Keratinocyte (primary cell): Measurements from ENCODE around the gene IGSF9. TPM values are rescaled to one million over a fixed set of nuclear protein-coding genes. Genes with fewer than 3 reads are reported as not detected.

ENCODE experiments used
- DNase-seq: peaks from one replicate; pipeline ENCODE4 v3.0.0-alpha.2; 2011; ENCODE audit warnings: low read depth, missing footprints, low spot score
- FAIRE-seq: peaks from 2 replicates; lab custom pipeline; 2011; peaks lifted over from hg19 to GRCh38; lab: Jason Lieb, UNC
- H2AFZ ChIP-seq: 2 replicates; pipeline ENCODE4 v1.6.0; 2012; ENCODE audit warnings: low read length, control low read depth, inconsistent platforms; ENCODE audit not compliant: control insufficient read depth
- H3K27ac ChIP-seq: 2 replicates; pipeline ENCODE4 v1.5.1; 2011; ENCODE audit warnings: low read length; ENCODE audit not compliant: control insufficient read depth, insufficient read depth
- H3K27me3 ChIP-seq: 3 replicates; pipeline ENCODE4 v1.6.0; 2011; ENCODE audit warnings: low read length; ENCODE audit not compliant: control insufficient read depth, insufficient read depth; ENCODE audit errors: extremely low read depth
- H3K36me3 ChIP-seq, 2 experiments: 2 replicates in 1 of 2; 3 replicates in 1 of 2; pipeline ENCODE4 v1.5.1; 2011; ENCODE audit warnings: low read length in 2 of 2, mild to moderate bottlenecking in 1 of 2; ENCODE audit not compliant: control insufficient read depth in 2 of 2, insufficient read depth in 2 of 2; ENCODE audit errors: extremely low read depth in 1 of 2
- H3K4me1 ChIP-seq: 3 replicates; pipeline ENCODE4 v1.5.1; 2011; ENCODE audit warnings: low read length; ENCODE audit not compliant: control insufficient read depth, insufficient read depth; ENCODE audit errors: extremely low read depth
- H3K4me2 ChIP-seq: 3 replicates; pipeline ENCODE4 v1.6.0; 2011; ENCODE audit warnings: low read depth, low read length; ENCODE audit not compliant: control insufficient read depth, insufficient read depth; ENCODE audit errors: extremely low read depth
- H3K4me3 ChIP-seq, 3 experiments: fragments of 200-600 bp in 1 of 3; sonication (generic) in 1 of 3; 2 replicates in 2 of 3; 3 replicates in 1 of 3; pipeline ENCODE4 v1.5.1; 2011 to 2016; ENCODE audit warnings: low read length in 3 of 3, mild to moderate bottlenecking in 3 of 3, control low read depth in 2 of 3, inconsistent platforms in 1 of 3, low read depth in 1 of 3, mixed read lengths in 1 of 3, mixed run types in 1 of 3, moderate library complexity in 1 of 3; ENCODE audit not compliant: control insufficient read depth in 2 of 3, insufficient read depth in 2 of 3; ENCODE audit errors: extremely low read depth in 1 of 3
- H3K79me2 ChIP-seq: 2 replicates; pipeline ENCODE4 v1.6.0; 2012; ENCODE audit warnings: low read length; ENCODE audit not compliant: control insufficient read depth, insufficient read depth
- H3K9ac ChIP-seq: 3 replicates; pipeline ENCODE4 v1.6.0; 2011; ENCODE audit warnings: low read length; ENCODE audit not compliant: control insufficient read depth, insufficient read depth; ENCODE audit errors: extremely low read depth
- H3K9me1 ChIP-seq: 3 replicates; pipeline ENCODE4 v1.6.0; 2011; ENCODE audit warnings: low read length; ENCODE audit not compliant: control insufficient read depth, insufficient read depth; ENCODE audit errors: extremely low read depth
- H3K9me3 ChIP-seq: 2 replicates; pipeline ENCODE4 v1.5.1; 2012; ENCODE audit warnings: low read depth, low read length; ENCODE audit not compliant: control insufficient read depth
- H4K20me1 ChIP-seq: 3 replicates; pipeline ENCODE4 v1.6.0; 2011; ENCODE audit warnings: low read length; ENCODE audit not compliant: control insufficient read depth, insufficient read depth; ENCODE audit errors: extremely low read depth
- CTCF ChIP-seq, 3 experiments: IDR thresholded peaks in 1 of 3; conservative IDR thresholded peaks in 1 of 3; optimal IDR thresholded peaks in 1 of 3; 2 replicates in 2 of 3; 3 replicates in 1 of 3; pipeline versions ENCODE3 to v1.5.1; 2011; ENCODE audit warnings: low read length in 3 of 3, mild to moderate bottlenecking in 3 of 3, moderate library complexity in 2 of 3, control low read depth in 1 of 3, inconsistent platforms in 1 of 3; ENCODE audit not compliant: insufficient read depth in 2 of 3; ENCODE audit errors: extremely low read depth in 1 of 3
- EZH2 ChIP-seq: IDR thresholded peaks from one replicate; pipeline ENCODE4 v1.6.1; 2012; ENCODE audit warnings: inconsistent platforms, mild to moderate bottlenecking, low read length, moderate library complexity
- dilution Hi-C: fragments of 300-500 bp; cut with MboI; formaldehyde crosslinking; loops from one replicate; pipeline ENCODE4 v1.7.0; 2020; ENCODE audit warnings: low sequenced_read_pairs; ENCODE audit not compliant: extremely low pct_ligation_motif_present
- polyA plus RNA-seq, 5 experiments: library from polyadenylated mRNA; depleted of rRNA in 3 of 5; stranded (reverse) in 3 of 5; stranded (forward) in 1 of 5; unstranded in 1 of 5; fragments of >200 nt; gene quantifications; 1 replicate in 1 of 5; 2 replicates in 3 of 5; 3 replicates in 1 of 5; pipeline versions ENCODE4 v1.2.1 to v1.2.3, GENCODE V29; 2011 to 2012; ENCODE audit warnings: missing spikeins in 2 of 5, low read depth in 1 of 5, low replicate concordance in 1 of 5

Gene IGSF9
- polyA plus RNA-seq, 1 donor (not counting 4 experiments of a cell fraction or from before 2014, with no cell fraction given) = 4.2 TPM

- TF ChIP-seq CTCF (optimal IDR thresholded peaks at IDR 0.05 in 1 of 3, IDR thresholded peaks at IDR 0.05 in 1 of 3, conservative IDR thresholded peaks at IDR 0.05 in 1 of 3; ENCODE audit: extremely low read depth in 1 of 3, insufficient read depth in 2 of 3, low read length in 3 of 3) = no peak
- TF ChIP-seq EZH2 = no peak
- Histone ChIP-seq H3K9me1 (no peaks in the 10 kb centered on the region), H3K4me1 (peaks cover 30% of the 10 kb centered on the region), H3K27ac (no peak overlapping the region), H2AFZ (no peak overlapping the region), H3K9me3 (no peaks in the 10 kb centered on the region), H3K36me3 (no peaks in the 10 kb centered on the region), H3K4me2 (no peak overlapping the region), H3K9ac (no peak overlapping the region), H3K4me3 (no peak overlapping the region), H3K79me2 (no peaks in the 10 kb centered on the region), H3K27me3 (no peaks in the 10 kb centered on the region), H4K20me1 (no peaks in the 10 kb centered on the region)
- FAIRE-seq = no peak
- no peak for DNase-seq
- dilution Hi-C loops = no loop called here
Measured at GRCh38 chr1:159952932-159953331, 7.5 kb upstream of the IGSF9 start.

- dilution Hi-C loops = no loop called here
- Histone ChIP-seq H3K9me3 (no peaks in the 10 kb centered on the region), H2AFZ (no peak overlapping the region), H3K4me2 (no peak overlapping the region), H3K4me1 (peaks cover 33% of the 10 kb centered on the region), H3K79me2 (no peaks in the 10 kb centered on the region), H4K20me1 (no peaks in the 10 kb centered on the region), H3K36me3 (no peaks in the 10 kb centered on the region), H3K27me3 (no peaks in the 10 kb centered on the region), H3K9me1 (peaks cover under 1% of the 10 kb centered on the region), H3K4me3 (no peak overlapping the region), H3K27ac (no peak overlapping the region), H3K9ac (no peak overlapping the region)
- no peak for DNase-seq
- TF ChIP-seq CTCF (optimal IDR thresholded peaks at IDR 0.05 in 1 of 3, IDR thresholded peaks at IDR 0.05 in 1 of 3, conservative IDR thresholded peaks at IDR 0.05 in 1 of 3; ENCODE audit: extremely low read depth in 1 of 3, insufficient read depth in 2 of 3, low read length in 3 of 3) (no peak), EZH2 (no peak)
- FAIRE-seq = no peak
Measured at GRCh38 chr1:159951551-159951950, 6.1 kb upstream of the IGSF9 start.
